Measurements from ENCODE around the gene ACTG2. TPM values are rescaled to one million over a fixed set of nuclear protein-coding genes. Genes with fewer than 3 reads are reported as not detected.
"Not testable (repeated sequence)": the region's sequence is repeated elsewhere in the genome, so short reads cannot be mapped to it uniquely, and the experiment has no call there.

The ACTG2 gene
- total RNA-seq, 1 experiment from 2014 or later, result not detected

DNA sequence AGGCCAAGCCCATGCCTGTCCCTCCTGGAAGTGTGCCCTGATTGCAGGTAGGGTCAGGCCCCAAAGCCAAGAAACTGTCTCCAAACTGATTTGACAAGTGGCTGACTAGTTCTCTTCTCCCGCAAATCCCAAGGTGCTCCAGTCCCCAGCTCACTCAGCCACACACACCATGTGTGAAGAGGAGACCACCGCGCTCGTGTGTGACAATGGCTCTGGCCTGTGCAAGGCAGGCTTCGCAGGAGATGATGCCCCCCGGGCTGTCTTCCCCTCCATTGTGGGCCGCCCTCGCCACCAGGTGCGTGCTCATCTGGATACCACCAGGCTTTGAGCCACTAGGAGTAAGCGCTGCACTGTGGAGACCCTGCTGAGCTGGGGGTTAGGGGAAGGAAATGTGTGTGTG is 8.3 kb downstream of the ACTG2 start:
- no peak overlapping the region for H3K27ac ChIP-seq
- DNase-seq, result no peak
- BruUV-seq (replicated peaks), result no TSS peak
- H2AFZ ChIP-seq, result no peak overlapping the region
- TF ChIP-seq EZH2 (IDR thresholded peaks at IDR 0.05; ENCODE audit: low read depth), result no peak
- TF ChIP-seq, protein P1, sequence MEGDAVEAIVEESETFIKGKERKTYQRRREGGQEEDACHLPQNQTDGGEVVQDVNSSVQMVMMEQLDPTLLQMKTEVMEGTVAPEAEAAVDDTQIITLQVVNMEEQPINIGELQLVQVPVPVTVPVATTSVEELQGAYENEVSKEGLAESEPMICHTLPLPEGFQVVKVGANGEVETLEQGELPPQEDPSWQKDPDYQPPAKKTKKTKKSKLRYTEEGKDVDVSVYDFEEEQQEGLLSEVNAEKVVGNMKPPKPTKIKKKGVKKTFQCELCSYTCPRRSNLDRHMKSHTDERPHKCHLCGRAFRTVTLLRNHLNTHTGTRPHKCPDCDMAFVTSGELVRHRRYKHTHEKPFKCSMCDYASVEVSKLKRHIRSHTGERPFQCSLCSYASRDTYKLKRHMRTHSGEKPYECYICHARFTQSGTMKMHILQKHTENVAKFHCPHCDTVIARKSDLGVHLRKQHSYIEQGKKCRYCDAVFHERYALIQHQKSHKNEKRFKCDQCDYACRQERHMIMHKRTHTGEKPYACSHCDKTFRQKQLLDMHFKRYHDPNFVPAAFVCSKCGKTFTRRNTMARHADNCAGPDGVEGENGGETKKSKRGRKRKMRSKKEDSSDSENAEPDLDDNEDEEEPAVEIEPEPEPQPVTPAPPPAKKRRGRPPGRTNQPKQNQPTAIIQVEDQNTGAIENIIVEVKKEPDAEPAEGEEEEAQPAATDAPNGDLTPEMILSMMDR (conservative IDR thresholded peaks at IDR 0.05), result no peak
- ChIA-PET CTCF (no interaction called here), POLR2A (ENCODE audit: unreplicated experiment) (no interaction called here)
- H3K4me3 ChIP-seq, result no peak overlapping the region
- H4K20me1 ChIP-seq (ENCODE audit: insufficient read depth), result no peaks in the 10 kb centered on the region
- no peak overlapping the region for H3K4me2 ChIP-seq
- H3K9me2 ChIP-seq (ENCODE audit: insufficient read depth), result no peaks in the 10 kb centered on the region; the same call in 1 of the 2 replicates
- no peaks in the 10 kb centered on the region for H3K4me1 ChIP-seq (replicated peaks; ENCODE audit: insufficient read depth)
- H3K27me3 ChIP-seq (ENCODE audit: insufficient read depth, low read depth), result no peaks in the 10 kb centered on the region
- no peaks in the 10 kb centered on the region; the same call in 1 of the 2 replicates for H3F3A ChIP-seq (ENCODE audit: insufficient read depth, low read depth)
- intact Hi-C loops (cut with micrococcal nuclease; ENCODE audit: unreplicated experiment), result no loop called here
- no peaks in the 10 kb centered on the region for H3K36me3 ChIP-seq (ENCODE audit: low read depth)
- H3K9me3 ChIP-seq (ENCODE audit: insufficient read depth, low read depth), result no peaks in the 10 kb centered on the region
- H3K79me2 ChIP-seq (ENCODE audit: low read depth), result no peaks in the 10 kb centered on the region

GRCh38 chr2:73902284-73902683 is 9.5 kb downstream of the ACTG2 start:
- Histone ChIP-seq H3K27ac (no peak overlapping the region), H3K4me1 (replicated peaks; ENCODE audit: insufficient read depth) (no peaks in the 10 kb centered on the region), H4K20me1 (ENCODE audit: insufficient read depth) (no peaks in the 10 kb centered on the region), H3K4me2 (no peak overlapping the region), H3K36me3 (ENCODE audit: low read depth) (no peaks in the 10 kb centered on the region), H3K27me3 (ENCODE audit: insufficient read depth, low read depth) (no peaks in the 10 kb centered on the region), H3K9me3 (ENCODE audit: insufficient read depth, low read depth) (no peaks in the 10 kb centered on the region), H3K79me2 (ENCODE audit: low read depth) (no peaks in the 10 kb centered on the region), H3K4me3 (no peak overlapping the region), H3K9me2 (ENCODE audit: insufficient read depth) (no peaks in the 10 kb centered on the region; the same call in 1 of the 2 replicates), H2AFZ (0 out of 2 replicates have a peak overlapping the region, but pooled peaks have one; percentile 43), H3F3A (ENCODE audit: insufficient read depth, low read depth) (no peaks in the 10 kb centered on the region; the same call in 1 of the 2 replicates)
- CTCF ChIA-PET, result no interaction called here
- POLR2A ChIA-PET (ENCODE audit: unreplicated experiment), result interaction anchor here (0.7 kb wide), 1 partner anchor 8 kb away, joined by 3 read pairs; no protein-coding TSS in a partner anchor
- TF ChIP-seq, protein P1 (conservative IDR thresholded peaks at IDR 0.05), result no peak
- no peak for TF ChIP-seq EZH2 (IDR thresholded peaks at IDR 0.05; ENCODE audit: low read depth)
- BruUV-seq (replicated peaks), result no TSS peak
- intact Hi-C loops (cut with micrococcal nuclease; ENCODE audit: unreplicated experiment), result no loop called here
- no peak for DNase-seq

GRCh38 chr2:73903313-73903712 is 10.5 kb downstream of the ACTG2 start:
- H3K4me3 ChIP-seq, result no peak overlapping the region
- H3F3A ChIP-seq (ENCODE audit: insufficient read depth, low read depth), result peaks cover 3% of the 10 kb centered on the region; the same call in 1 of the 2 replicates
- CTCF ChIA-PET, result no interaction called here
- no peak for TF ChIP-seq EZH2 (IDR thresholded peaks at IDR 0.05; ENCODE audit: low read depth)
- TF ChIP-seq, protein P1 (conservative IDR thresholded peaks at IDR 0.05), result no peak
- no peaks in the 10 kb centered on the region for H3K36me3 ChIP-seq (ENCODE audit: low read depth)
- H3K27ac ChIP-seq, result no peak overlapping the region
- POLR2A ChIA-PET (ENCODE audit: unreplicated experiment), result no interaction called here
- H3K79me2 ChIP-seq (ENCODE audit: low read depth), result no peaks in the 10 kb centered on the region
- no peaks in the 10 kb centered on the region for H3K4me1 ChIP-seq (replicated peaks; ENCODE audit: insufficient read depth)
- H4K20me1 ChIP-seq (ENCODE audit: insufficient read depth), result no peaks in the 10 kb centered on the region
- no peak overlapping the region for H2AFZ ChIP-seq
- no peaks in the 10 kb centered on the region; the same call in 1 of the 2 replicates for H3K9me2 ChIP-seq (ENCODE audit: insufficient read depth)
- BruUV-seq (replicated peaks), result no TSS peak
- intact Hi-C loops (cut with micrococcal nuclease; ENCODE audit: unreplicated experiment), result no loop called here
- no peaks in the 10 kb centered on the region for H3K27me3 ChIP-seq (ENCODE audit: insufficient read depth, low read depth)
- no peak for DNase-seq
- H3K9me3 ChIP-seq (ENCODE audit: insufficient read depth, low read depth), result no peaks in the 10 kb centered on the region
- no peak overlapping the region for H3K4me2 ChIP-seq

- POLR2A ChIA-PET (ENCODE audit: unreplicated experiment), result interaction anchor here (0.6 kb wide), 1 partner anchor 406 kb away, joined by 3 read pairs; no protein-coding TSS in a partner anchor
- CTCF ChIA-PET; intact Hi-C loops (cut with micrococcal nuclease; ENCODE audit: unreplicated experiment); H3K4me3 ChIP-seq; H3K27me3 ChIP-seq (ENCODE audit: insufficient read depth, low read depth); H3K4me2 ChIP-seq; H3K79me2 ChIP-seq (ENCODE audit: low read depth); DNase-seq; H3K36me3 ChIP-seq (ENCODE audit: low read depth); H2AFZ ChIP-seq; H3F3A ChIP-seq (ENCODE audit: insufficient read depth, low read depth); H3K4me1 ChIP-seq (replicated peaks; ENCODE audit: insufficient read depth); H3K27ac ChIP-seq; H3K9me2 ChIP-seq (ENCODE audit: insufficient read depth); BruUV-seq (replicated peaks); H4K20me1 ChIP-seq (ENCODE audit: insufficient read depth); H3K9me3 ChIP-seq (ENCODE audit: insufficient read depth, low read depth): not testable (repeated sequence)
These were observed 11.3 kb downstream of the ACTG2 start for GRCh38 chr2:73903949-73904613.
